Kidney tubule cell (primary cell): Measurements from ENCODE around the gene PIK3AP1.
A peak's percentile ranks its signal among the peaks of the same experiment; 100 is the strongest.
"Not testable (repeated sequence)": the region's sequence is repeated elsewhere in the genome, so short reads cannot be mapped to it uniquely, and the experiment has no call there.

ENCODE experiments used
- DNase-seq: peaks from one replicate; pipeline ENCODE4 v3.0.0-alpha.2; 2018; ENCODE audit warnings: low spot score

PIK3AP1 gene, protein sequence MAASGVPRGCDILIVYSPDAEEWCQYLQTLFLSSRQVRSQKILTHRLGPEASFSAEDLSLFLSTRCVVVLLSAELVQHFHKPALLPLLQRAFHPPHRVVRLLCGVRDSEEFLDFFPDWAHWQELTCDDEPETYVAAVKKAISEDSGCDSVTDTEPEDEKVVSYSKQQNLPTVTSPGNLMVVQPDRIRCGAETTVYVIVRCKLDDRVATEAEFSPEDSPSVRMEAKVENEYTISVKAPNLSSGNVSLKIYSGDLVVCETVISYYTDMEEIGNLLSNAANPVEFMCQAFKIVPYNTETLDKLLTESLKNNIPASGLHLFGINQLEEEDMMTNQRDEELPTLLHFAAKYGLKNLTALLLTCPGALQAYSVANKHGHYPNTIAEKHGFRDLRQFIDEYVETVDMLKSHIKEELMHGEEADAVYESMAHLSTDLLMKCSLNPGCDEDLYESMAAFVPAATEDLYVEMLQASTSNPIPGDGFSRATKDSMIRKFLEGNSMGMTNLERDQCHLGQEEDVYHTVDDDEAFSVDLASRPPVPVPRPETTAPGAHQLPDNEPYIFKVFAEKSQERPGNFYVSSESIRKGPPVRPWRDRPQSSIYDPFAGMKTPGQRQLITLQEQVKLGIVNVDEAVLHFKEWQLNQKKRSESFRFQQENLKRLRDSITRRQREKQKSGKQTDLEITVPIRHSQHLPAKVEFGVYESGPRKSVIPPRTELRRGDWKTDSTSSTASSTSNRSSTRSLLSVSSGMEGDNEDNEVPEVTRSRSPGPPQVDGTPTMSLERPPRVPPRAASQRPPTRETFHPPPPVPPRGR

GRCh38 chr10:96720422-96721206 lies at the start of gene PIK3AP1:
PIK3AP1 (minus strand) TSS chr10:96720514; CDS start chr10:96720394, 120 bp downstream.
- peak; percentile 58 for DNase-seq

DNA sequence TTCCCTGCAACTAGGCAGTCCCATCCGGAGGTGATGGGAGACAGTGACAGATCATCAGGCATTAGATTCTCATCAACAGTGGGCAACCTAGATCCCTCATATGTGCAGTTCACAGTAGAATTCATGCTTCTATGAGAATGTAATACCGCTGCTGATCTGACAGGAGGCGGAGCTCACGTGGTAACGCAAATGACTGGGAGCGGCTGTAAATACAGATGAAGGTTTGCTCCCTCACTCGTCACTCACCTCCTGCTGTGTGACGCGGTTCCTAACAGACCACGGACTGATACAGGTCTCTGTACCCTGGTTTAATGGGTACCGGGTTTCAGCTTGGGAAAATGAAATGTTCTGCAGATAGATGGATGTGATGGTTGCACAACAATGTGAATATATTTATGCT lies 47.8 kb upstream of the PIK3AP1 start:
- DNase-seq, result no peak

DNA sequence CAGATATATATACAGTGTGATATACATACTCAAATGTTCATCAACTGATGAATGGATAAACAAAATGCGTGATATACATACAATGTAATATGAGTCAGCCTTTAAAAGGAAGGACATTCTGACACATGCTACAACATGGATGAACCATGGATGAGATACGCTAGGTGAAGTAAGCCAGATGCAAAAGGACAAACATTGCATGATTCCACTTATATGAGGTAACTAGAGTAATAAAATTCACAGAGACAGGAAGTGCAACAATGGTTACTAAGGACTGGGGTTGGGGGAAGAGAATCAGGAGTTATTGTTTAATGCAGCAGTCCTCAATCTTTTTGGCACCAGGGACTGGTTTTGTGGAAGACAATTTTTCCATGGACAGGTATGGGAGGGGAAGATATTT lies 47.3 kb upstream of the PIK3AP1 start:
- DNase-seq, result peak; percentile 28

DNA sequence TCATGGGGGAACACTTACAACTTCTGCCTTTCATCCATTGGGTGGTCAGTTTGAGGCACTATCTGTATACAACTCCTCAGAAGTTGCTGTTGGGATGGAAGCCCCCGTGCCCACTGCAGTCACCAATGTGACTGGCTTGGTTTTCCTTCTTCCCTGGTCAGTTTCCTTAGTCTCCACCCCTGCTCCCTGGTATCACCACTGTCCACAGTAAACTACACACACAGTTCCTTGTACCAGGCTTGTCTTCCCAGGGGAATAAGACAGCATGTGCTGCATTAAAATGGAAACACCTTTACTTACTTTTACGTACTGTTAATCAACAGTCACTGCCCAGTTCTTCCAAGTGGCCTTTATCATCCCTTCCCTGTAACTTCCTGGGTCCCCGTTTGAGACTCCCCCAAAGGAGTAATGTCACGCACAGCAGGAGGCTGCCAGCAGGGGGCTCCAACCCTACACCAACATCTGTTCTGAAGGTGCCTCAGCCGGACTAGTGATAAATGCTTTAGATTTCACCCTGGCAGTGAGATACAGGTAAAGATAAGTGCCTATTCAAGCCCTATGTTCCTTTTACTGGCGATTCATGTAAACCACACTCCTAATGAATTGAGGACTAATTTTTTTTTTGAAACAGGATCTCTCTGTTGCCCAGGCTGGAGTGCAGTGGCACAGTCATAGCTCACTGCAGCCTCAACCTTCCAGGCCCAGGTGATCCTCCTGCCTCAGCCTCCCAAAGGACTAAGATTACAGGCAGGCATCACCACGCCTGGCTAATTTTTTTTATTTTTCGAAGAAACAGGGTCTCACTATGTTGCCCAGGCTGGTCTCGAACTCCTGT lies 45.3 kb upstream of the PIK3AP1 start:
- DNase-seq, result peak; percentile 67

GRCh38 chr10:96764425-96765060 lies 44.2 kb upstream of the PIK3AP1 start:
- DNase-seq, result no peak

DNA sequence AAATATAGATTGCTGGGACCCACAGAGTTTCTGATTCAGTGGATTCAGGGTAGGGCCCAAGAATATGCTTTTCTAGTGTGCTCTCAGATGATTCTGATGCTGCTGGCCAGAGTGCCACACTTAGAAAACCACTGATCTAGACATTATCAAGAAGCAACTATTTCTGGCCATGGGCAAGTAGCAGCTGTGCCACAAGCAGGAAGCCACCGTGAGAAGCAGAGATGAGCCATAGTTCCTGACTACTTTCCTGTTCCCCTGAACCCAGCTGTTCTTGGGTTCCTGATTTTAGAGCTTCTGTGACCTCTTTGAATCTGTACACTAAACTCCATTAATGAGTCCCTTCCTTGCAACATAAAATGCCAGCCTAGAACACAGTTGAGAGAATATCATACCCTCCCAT lies 38.1 kb upstream of the PIK3AP1 start:
- no peak for DNase-seq

DNA sequence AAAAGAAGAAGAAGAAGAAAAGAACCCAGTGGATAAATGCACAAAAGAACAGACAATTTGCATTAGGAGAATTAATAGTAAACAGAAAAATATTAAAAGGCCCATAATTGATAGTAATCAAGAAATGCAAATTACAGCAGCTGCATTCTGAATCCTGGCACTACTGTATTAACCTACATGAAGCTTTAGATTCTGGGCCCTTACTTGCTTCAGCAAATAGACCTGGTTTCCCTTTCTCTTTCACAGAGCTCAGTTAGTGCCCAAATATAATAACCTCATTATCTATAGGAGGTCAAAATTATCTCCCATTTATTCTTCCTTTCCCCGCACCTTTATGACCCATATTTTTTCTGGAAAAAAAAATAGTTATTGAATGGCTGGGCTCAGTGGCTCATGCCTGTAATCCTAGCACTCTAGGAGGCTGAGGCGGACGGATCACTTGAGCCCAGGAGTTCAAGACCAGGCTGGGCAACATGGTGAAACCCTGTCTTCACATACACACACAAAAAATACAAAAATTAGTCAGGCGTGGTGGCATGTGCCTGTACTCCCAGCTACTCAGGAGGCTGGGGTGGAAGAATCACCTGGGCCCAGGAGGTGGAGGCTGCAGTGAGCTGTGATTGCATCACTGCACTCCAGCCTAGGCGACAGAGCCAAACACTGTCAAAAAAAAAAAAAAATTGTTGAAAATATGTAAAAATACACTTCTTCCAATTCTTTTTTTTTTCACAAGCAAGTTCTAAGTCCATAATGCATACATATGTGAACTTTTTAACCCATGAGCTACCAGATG lies 36.0 kb upstream of the PIK3AP1 start:
- no peak for DNase-seq

DNA sequence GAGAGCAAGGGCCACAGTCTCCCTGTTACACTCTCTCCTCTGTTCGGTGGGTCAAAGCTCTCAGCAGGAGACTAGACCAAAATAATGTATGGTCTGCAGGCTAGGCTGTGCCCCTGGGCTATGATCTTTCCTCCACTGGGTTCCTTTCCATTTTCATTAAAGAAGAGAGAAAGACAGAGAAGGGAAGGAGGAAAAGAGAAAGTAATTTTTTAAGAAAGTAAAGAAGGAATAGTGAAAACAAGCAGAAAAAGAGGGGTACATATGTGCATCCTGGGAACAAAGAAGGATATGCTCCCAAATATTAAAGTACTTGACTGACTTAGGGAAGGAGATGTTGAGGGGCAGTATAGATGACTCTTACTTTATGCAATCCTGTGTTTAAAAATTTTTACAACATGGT lies 33.6 kb upstream of the PIK3AP1 start:
- no peak for DNase-seq

- DNase-seq, result no peak
Observed at GRCh38 chr10:96752375-96752774, 32.1 kb upstream of the PIK3AP1 start.

DNA sequence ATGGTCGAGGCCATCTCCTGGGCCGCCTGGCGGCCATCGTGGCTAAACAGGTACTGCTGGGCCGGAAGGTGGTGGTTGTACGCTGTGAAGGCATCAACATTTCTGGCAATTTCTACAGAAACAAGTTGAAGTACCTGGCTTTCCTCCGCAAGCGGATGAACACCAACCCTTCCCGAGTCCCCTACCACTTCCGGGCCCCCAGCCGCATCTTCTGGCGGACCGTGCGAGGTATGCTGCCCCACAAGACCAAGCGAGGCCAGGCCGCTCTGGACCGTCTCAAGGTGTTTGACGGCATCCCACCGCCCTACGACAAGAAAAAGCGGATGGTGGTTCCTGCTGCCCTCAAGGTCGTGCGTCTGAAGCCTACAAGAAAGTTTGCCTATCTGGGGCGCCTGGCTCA lies 30.0 kb upstream of the PIK3AP1 start:
- not testable (repeated sequence) for DNase-seq

DNA sequence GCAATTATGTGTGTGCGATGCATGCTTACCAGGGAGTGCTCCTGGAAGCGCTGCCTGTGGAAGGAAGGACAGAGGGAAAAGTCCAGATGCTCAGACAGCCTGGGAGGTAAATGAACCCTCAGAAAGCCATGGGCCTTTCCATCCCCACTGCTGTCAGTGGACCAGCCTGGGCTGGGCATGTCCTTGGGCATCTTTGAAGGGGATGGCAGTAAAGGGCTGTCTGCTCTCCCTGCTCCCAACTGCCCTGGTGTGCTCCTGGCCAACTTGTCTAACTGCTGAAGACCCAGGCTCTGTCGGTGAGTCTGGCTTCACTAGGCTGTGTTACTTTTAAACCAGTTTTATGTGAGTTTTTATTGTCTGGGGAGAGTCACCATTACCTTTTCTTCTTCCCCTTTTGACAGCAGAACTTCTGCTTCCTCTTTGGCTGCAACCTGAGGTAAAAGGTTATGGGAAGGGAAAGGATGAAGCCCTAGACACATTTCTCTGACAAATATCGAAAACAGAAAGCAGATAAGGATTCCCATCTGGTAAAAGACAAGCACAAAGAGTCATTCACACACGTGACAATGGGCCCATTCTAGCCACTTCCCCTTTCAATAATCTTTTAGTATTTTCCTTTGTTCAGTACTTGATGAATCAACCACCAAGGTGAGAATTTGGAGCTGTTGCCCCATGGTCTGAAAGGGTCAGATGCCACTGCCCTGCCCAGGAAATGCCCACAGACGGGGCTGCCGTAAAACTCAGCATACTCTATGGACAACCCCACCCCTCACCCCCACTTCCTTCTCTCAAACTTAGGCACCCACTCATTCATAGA lies 27.6 kb upstream of the PIK3AP1 start:
- no peak for DNase-seq

DNA sequence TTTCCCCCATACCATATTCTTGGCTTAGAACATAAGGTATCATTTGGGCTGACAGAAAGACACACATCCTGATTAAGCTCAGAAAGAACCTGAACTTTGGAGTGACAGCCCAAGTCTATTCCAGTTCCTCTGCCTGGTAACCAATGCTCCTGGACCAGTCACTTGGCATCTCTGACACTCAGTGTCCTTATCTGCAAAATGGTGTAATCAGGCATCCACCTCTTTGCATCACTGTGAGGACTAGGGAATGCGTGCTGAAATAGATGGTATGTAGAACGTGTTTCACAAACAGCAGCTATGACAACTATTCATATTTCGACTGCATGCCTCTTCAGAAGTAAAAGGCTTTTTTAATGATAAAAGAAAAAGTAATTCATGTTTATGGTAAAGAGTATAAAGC lies 26.2 kb upstream of the PIK3AP1 start:
- DNase-seq, result no peak

- DNase-seq, result no peak
Observed at GRCh38 chr10:96745950-96746349, 25.6 kb upstream of the PIK3AP1 start.

- no peak for DNase-seq
Observed at GRCh38 chr10:96743988-96744585, 23.8 kb upstream of the PIK3AP1 start.

DNA sequence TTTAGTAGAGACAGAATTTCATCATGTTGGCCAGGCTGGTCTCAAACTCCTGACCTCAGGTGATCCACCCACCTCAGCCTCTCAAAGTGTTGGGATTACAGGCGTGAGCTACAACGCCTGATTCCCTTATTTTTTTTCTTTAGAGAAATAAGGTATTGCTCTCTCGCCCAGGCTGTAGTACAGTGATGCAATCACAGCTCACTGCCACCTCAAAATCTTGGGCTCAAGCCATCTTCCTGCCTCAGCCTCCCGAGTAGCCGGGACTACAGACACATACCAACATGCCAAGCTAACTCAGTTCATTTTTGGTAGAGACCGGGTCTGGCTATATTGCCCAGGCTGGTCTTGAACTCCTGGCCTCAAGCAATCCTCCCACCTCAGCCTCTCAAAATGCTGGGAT lies 21.2 kb upstream of the PIK3AP1 start:
- DNase-seq, result not testable (repeated sequence)

DNA sequence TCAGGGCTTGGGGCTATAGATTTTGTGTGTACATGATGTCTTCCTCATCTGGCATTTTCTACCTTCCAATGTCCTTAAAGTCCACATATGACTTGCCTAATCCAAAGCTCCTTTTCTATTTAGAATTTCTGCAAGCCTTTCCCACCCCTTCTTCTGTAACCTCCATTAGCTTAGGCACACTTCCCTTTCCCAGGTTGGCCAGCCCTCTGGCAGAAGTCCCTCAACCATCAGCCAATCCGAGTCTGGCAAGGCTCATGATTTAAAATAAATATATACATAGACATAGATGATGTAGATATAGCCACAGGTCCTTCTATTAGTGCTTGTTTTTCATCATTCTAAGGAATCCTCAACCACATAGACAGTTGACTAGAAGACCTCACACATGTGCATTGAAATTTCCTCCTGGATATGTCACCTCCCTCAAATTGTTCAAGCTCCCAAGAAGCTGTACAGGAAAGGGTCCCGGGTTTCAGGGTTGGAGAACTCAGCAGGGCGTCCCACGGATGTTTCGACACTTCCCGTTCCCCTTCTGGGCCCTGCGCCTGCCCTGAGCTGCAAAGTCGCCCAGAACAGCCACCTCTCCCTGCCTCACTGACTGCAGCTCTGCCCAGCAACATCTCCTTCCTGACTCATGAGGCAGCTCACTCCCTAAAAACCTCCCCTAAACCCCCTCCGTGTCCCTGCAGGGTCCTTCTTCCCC lies 20.4 kb upstream of the PIK3AP1 start:
- peak; percentile 41 for DNase-seq

- DNase-seq, result no peak
Observed at GRCh38 chr10:96740141-96740540, 19.8 kb upstream of the PIK3AP1 start.

- not testable (repeated sequence) for DNase-seq
Observed at GRCh38 chr10:96737307-96737902, 17.1 kb upstream of the PIK3AP1 start.
